NCI-H526 (cell line): Measurements from ENCODE around the gene RNF186.
"Not testable (repeated sequence)": the region's sequence is repeated elsewhere in the genome, so short reads cannot be mapped to it uniquely, and the experiment has no call there.

Experiments used
- DNase-seq, 2 experiments: peaks; one replicate each; lab custom pipeline; 2025; lab: John Stamatoyannopoulos, UW

Gene RNF186

GRCh38 chr1:19824541-19824940 is 9.5 kb upstream of the RNF186 start:
- DNase-seq = no peak

GRCh38 chr1:19824036-19824435 is 9.0 kb upstream of the RNF186 start:
- DNase-seq = no peak

GRCh38 chr1:19819701-19820100 is 4.6 kb upstream of the RNF186 start:
- no peak for DNase-seq

GRCh38 chr1:19818324-19818723 is 3.2 kb upstream of the RNF186 start:
- no peak for DNase-seq

- DNase-seq = no peak
These were observed 2.1 kb upstream of the RNF186 start for GRCh38 chr1:19817160-19817559.

- DNase-seq = not testable (repeated sequence)
These were observed 1.6 kb upstream of the RNF186 start for GRCh38 chr1:19816737-19817086.

- DNase-seq = peak; percentile 63 to 79
These were observed 986 bp upstream of the RNF186 start for GRCh38 chr1:19815801-19816736.

GRCh38 chr1:19814244-19814661 is 830 bp downstream of the RNF186 start:
- DNase-seq = no peak

GRCh38 chr1:19813643-19813960 is 1.5 kb downstream of the RNF186 start:
- DNase-seq = no peak

- DNase-seq = no peak
These were observed 2.0 kb downstream of the RNF186 start for GRCh38 chr1:19812875-19813642.

- DNase-seq = peak in 1 of 2 experiments; percentile 53
These were observed 3.8 kb downstream of the RNF186 start for GRCh38 chr1:19811206-19811851.

- DNase-seq = no peak
These were observed 5.9 kb downstream of the RNF186 start for GRCh38 chr1:19809044-19809750.

- no peak for DNase-seq
These were observed 6.7 kb downstream of the RNF186 start for GRCh38 chr1:19808351-19808750.

- DNase-seq = no peak
These were observed 10.2 kb downstream of the RNF186 start for GRCh38 chr1:19804831-19805251.

- DNase-seq = no peak
These were observed 12.8 kb downstream of the RNF186 start for GRCh38 chr1:19802269-19802668.

GRCh38 chr1:19800076-19800804 is 14.8 kb downstream of the RNF186 start:
- peak in 1 of 2 experiments; percentile 63 for DNase-seq

- peak in 1 of 2 experiments; percentile 65 for DNase-seq
These were observed 15.6 kb downstream of the RNF186 start, which contains the start of gene TMCO4 for GRCh38 chr1:19799230-19800075. Gene TMCO4, minus strand, starts transcription at chr1:19799916. Its CDS starts 19,158 bp downstream, at chr1:19780758.

GRCh38 chr1:19798486-19799229 is 16.4 kb downstream of the RNF186 start:
- DNase-seq = peak in 1 of 2 experiments; percentile 10

- DNase-seq = no peak
These were observed 17.3 kb downstream of the RNF186 start for GRCh38 chr1:19797827-19798226.
